GM23338 (cell line): ENCODE data around the gene SLC37A4. TPM values are rescaled to one million over a fixed set of nuclear protein-coding genes. Genes with fewer than 3 reads are reported as not detected.
A peak's percentile ranks its signal among the peaks of the same experiment; 100 is the strongest.

Experiments used
- ATAC-seq: fragments of 200-7000 bp; cut with Tn5 transposase; 3 replicates; pipeline ENCODE4 v1.9.1; 2020
- DNase-seq: peaks from one replicate; pipeline ENCODE4 v3.0.0-alpha.2; 2015; ENCODE audit warnings: low spot score
- H2AFZ ChIP-seq: fragments of 200-600 bp; sonication (generic); 2 replicates; pipeline ENCODE4 v1.8.0; 2016; ENCODE audit warnings: antibody characterized with exemption, mild to moderate bottlenecking, moderate library complexity
- H3F3A ChIP-seq: fragments of 200-600 bp; sonication (generic); replicated peaks from 2 replicates; pipeline ENCODE4 v1.8.0; 2017; ENCODE audit warnings: antibody characterized with exemption, mixed run types, low read depth
- H3K27ac ChIP-seq: fragments of 200-600 bp; sonication (generic); 2 replicates; pipeline ENCODE4 v1.6.1; 2016; ENCODE audit warnings: low read depth
- H3K27me3 ChIP-seq: fragments of 200-600 bp; sonication (generic); 2 replicates; pipeline ENCODE4 v1.8.0; 2016; ENCODE audit warnings: mild to moderate bottlenecking, mixed run types, moderate library complexity; ENCODE audit not compliant: insufficient read depth
- H3K36me3 ChIP-seq: fragments of 200-600 bp; sonication (generic); 2 replicates; pipeline ENCODE4 v1.8.0; 2016; ENCODE audit warnings: mild to moderate bottlenecking; ENCODE audit not compliant: insufficient read depth
- H3K4me1 ChIP-seq: fragments of 200-600 bp; sonication (generic); 2 replicates; pipeline ENCODE4 v1.8.0; 2016; ENCODE audit warnings: mild to moderate bottlenecking, moderate library complexity; ENCODE audit not compliant: insufficient read depth
- H3K4me2 ChIP-seq: fragments of 200-600 bp; sonication (generic); 2 replicates; pipeline ENCODE4 v1.7.1; 2017; ENCODE audit warnings: mixed run types
- H3K4me3 ChIP-seq: fragments of 200-600 bp; sonication (generic); 2 replicates; pipeline ENCODE4 v1.6.1; 2016; ENCODE audit warnings: mixed run types
- H3K79me2 ChIP-seq: fragments of 200-600 bp; sonication (generic); replicated peaks from 2 replicates; pipeline ENCODE4 v1.8.0; 2017; ENCODE audit warnings: mild to moderate bottlenecking; ENCODE audit not compliant: insufficient read depth
- H3K9me2 ChIP-seq: fragments of 200-600 bp; sonication (generic); 2 replicates; pipeline ENCODE4 v1.8.0; 2017; ENCODE audit not compliant: insufficient read depth
- H4K20me1 ChIP-seq: fragments of 200-600 bp; sonication (generic); replicated peaks from 2 replicates; pipeline ENCODE4 v1.8.0; 2017; ENCODE audit warnings: mild to moderate bottlenecking; ENCODE audit not compliant: insufficient read depth
- H3K27ac Mint-ChIP-seq: 2 replicates; pipeline ENCODE4 v1.8.0; 2020; ENCODE audit warnings: inconsistent platforms, mild to moderate bottlenecking, moderate library complexity, mixed read lengths
- H3K27me3 Mint-ChIP-seq: 3 replicates; pipeline ENCODE4 v1.8.0; 2022; ENCODE audit warnings: low read depth, mild to moderate bottlenecking, moderate library complexity, mixed read lengths, inconsistent platforms; ENCODE audit not compliant: insufficient read depth, poor library complexity
- H3K36me3 Mint-ChIP-seq: 3 replicates; pipeline ENCODE4 v1.8.0; 2021; ENCODE audit warnings: low read depth, mild to moderate bottlenecking, inconsistent platforms, moderate library complexity, mixed read lengths
- H3K4me1 Mint-ChIP-seq: 3 replicates; pipeline ENCODE4 v1.8.0; 2020; ENCODE audit warnings: mild to moderate bottlenecking, inconsistent platforms, mixed read lengths
- H3K4me3 Mint-ChIP-seq: 3 replicates; pipeline ENCODE4 v1.8.0; 2021; ENCODE audit warnings: moderate library complexity, mild to moderate bottlenecking, inconsistent platforms, mixed read lengths
- H3K9me3 Mint-ChIP-seq: 3 replicates; pipeline ENCODE4 v1.8.0; 2020; ENCODE audit warnings: moderate library complexity, mild to moderate bottlenecking, inconsistent platforms, mixed read lengths
- CREB1 ChIP-seq: fragments of 250-450 bp; sonication (Bioruptor Pico); IDR thresholded peaks from 2 replicates; pipeline ENCODE4 v1.5.0; 2020; ENCODE audit warnings: low read depth, mild to moderate bottlenecking, moderate library complexity
- JUNB ChIP-seq: IDR thresholded peaks from one replicate; pipeline ENCODE4 v1.6.1; 2016; ENCODE audit warnings: antibody characterized with exemption; ENCODE audit not compliant: unreplicated experiment
- NANOG ChIP-seq: IDR thresholded peaks from 2 replicates; pipeline ENCODE4 v1.6.1; 2016; ENCODE audit warnings: antibody characterized with exemption, borderline replicate concordance
- POLR2AphosphoS5 ChIP-seq: IDR thresholded peaks from 2 replicates; pipeline ENCODE4 v1.6.1; 2016; ENCODE audit warnings: antibody characterized with exemption, low read depth
- STAT1 ChIP-seq: IDR thresholded peaks from one replicate; pipeline ENCODE4 v1.6.1; 2016; ENCODE audit warnings: antibody characterized with exemption; ENCODE audit not compliant: unreplicated experiment
- ZNF462 ChIP-seq: fragments of 250-450 bp; sonication (Bioruptor Pico); IDR thresholded peaks from 2 replicates; pipeline ENCODE4 v1.5.0; 2020; ENCODE audit warnings: mild to moderate bottlenecking, moderate library complexity
- polyA plus RNA-seq: library from polyadenylated mRNA; unstranded; fragments of >200 nt; fragmentation: Nextera tagmentation; extraction: Ambion mirVana; gene quantifications from 2 replicates; pipeline ENCODE4 v1.2.1, GENCODE V29; 2016
- total RNA-seq: library from RNA; depleted of rRNA; stranded (reverse); fragments of >200 nt; shearing (Covaris generic); gene quantifications from 2 replicates; pipeline ENCODE4 v1.2.3, GENCODE V29; 2014
- TF ChIP-seq, protein P1 (sequence below): IDR thresholded peaks from 2 replicates; pipeline ENCODE4 v1.6.1; 2016; ENCODE audit warnings: antibody characterized with exemption
- TF ChIP-seq, protein P2 (sequence below), 2 experiments: fragments of 200-600 bp in 1 of 2; sonication (generic) in 1 of 2; conservative IDR thresholded peaks; 2 replicates each; pipeline versions ENCODE4 v1.5.1 to v1.6.1; 2016 to 2017; ENCODE audit warnings: antibody characterized with exemption in 2 of 2, low read depth in 2 of 2, mild to moderate bottlenecking in 2 of 2, moderate library complexity in 1 of 2

The SLC37A4 gene
- total and polyA plus RNA-seq, 2 experiments from 2014 or later = 23.4 to 56.4 TPM

GRCh38 chr11:118997627-118998387, 32.9 kb downstream of the SLC37A4 start, which contains the start of gene CENATAC:
Gene CENATAC, plus strand, starts transcription at chr11:118998138. Its CDS starts 60 bp downstream, at chr11:118998198.
- TF ChIP-seq JUNB (no peak), POLR2AphosphoS5 (peak; percentile 98), CREB1 (CRISPR knock-in tag) (0 out of 2 replicates have a peak, but pooled peaks have one; percentile 54)
- TF ChIP-seq, protein P1, sequence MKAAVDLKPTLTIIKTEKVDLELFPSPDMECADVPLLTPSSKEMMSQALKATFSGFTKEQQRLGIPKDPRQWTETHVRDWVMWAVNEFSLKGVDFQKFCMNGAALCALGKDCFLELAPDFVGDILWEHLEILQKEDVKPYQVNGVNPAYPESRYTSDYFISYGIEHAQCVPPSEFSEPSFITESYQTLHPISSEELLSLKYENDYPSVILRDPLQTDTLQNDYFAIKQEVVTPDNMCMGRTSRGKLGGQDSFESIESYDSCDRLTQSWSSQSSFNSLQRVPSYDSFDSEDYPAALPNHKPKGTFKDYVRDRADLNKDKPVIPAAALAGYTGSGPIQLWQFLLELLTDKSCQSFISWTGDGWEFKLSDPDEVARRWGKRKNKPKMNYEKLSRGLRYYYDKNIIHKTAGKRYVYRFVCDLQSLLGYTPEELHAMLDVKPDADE = peak; percentile 49; the same call in 1 of the 2 replicates
- H3K27me3 Mint-ChIP-seq = peaks cover 4% of the 10 kb centered on the region
- Histone ChIP-seq H3K4me3 (peak within 1 kb of the TSS; percentile 98), H3K4me2 (peak within 1 kb of the TSS; percentile 97), H4K20me1 (0 out of 2 replicates have a peak, but pooled peaks cover 8% of the 10 kb centered on the region), H3K27me3 (no peaks in the 10 kb centered on the region), H3K4me1 (peaks cover 16% of the 10 kb centered on the region; the same call in 1 of the 2 replicates), H3F3A (0 out of 2 replicates have a peak, but pooled peaks cover 5% of the 10 kb centered on the region), H3K79me2 (peaks cover 58% of the 10 kb centered on the region), H3K9me2 (0 out of 2 replicates have a peak, but pooled peaks cover 4% of the 10 kb centered on the region), H2AFZ (peak within 1 kb of the TSS; percentile 97), H3K27ac (peak within 1 kb of the TSS; percentile 75), H3K36me3 (peaks cover 22% of the 10 kb centered on the region)
- peak within 1 kb of the TSS; percentile 98 for H3K27ac Mint-ChIP-seq
- DNase-seq = peak; percentile 97
- peak; percentile 93 for ATAC-seq
- peaks cover 21% of the 10 kb centered on the region for H3K4me1 Mint-ChIP-seq
- H3K4me3 Mint-ChIP-seq = peak within 1 kb of the TSS; percentile 100
- peaks cover 9% of the 10 kb centered on the region for H3K9me3 Mint-ChIP-seq
- H3K36me3 Mint-ChIP-seq = peaks cover 66% of the 10 kb centered on the region

GRCh38 chr11:118996926-118997626, 33.6 kb downstream of the SLC37A4 start:
- peaks cover 16% of the 10 kb centered on the region; the same call in 1 of the 2 replicates for H3K4me1 ChIP-seq
- 0 out of 2 replicates have a peak, but pooled peaks cover 4% of the 10 kb centered on the region for H3K9me2 ChIP-seq
- H3K27me3 ChIP-seq = no peaks in the 10 kb centered on the region
- 0 out of 2 replicates have a peak, but pooled peaks cover 8% of the 10 kb centered on the region for H4K20me1 ChIP-seq
- ATAC-seq = peak; percentile 19
- peak overlapping the region; percentile 97 for H3K4me2 ChIP-seq
- peak overlapping the region; percentile 75; the same call in 1 of the 2 replicates for H3K27ac ChIP-seq
- TF ChIP-seq, protein P2, sequence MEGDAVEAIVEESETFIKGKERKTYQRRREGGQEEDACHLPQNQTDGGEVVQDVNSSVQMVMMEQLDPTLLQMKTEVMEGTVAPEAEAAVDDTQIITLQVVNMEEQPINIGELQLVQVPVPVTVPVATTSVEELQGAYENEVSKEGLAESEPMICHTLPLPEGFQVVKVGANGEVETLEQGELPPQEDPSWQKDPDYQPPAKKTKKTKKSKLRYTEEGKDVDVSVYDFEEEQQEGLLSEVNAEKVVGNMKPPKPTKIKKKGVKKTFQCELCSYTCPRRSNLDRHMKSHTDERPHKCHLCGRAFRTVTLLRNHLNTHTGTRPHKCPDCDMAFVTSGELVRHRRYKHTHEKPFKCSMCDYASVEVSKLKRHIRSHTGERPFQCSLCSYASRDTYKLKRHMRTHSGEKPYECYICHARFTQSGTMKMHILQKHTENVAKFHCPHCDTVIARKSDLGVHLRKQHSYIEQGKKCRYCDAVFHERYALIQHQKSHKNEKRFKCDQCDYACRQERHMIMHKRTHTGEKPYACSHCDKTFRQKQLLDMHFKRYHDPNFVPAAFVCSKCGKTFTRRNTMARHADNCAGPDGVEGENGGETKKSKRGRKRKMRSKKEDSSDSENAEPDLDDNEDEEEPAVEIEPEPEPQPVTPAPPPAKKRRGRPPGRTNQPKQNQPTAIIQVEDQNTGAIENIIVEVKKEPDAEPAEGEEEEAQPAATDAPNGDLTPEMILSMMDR (conservative IDR thresholded peaks at IDR 0.05; ENCODE audit: low read depth in 2 of 2) = peak in 1 of 2 experiments; percentile 37; a peak in 2 of 4 replicates
- TF ChIP-seq NANOG = no peak
- TF ChIP-seq STAT1 = no peak
- TF ChIP-seq ZNF462 (CRISPR knock-in tag) = no peak
- no peak for TF ChIP-seq JUNB
- H3K4me3 ChIP-seq = peak overlapping the region; percentile 98
- Mint-ChIP-seq H3K4me1 (peaks cover 21% of the 10 kb centered on the region), H3K4me3 (peak overlapping the region; percentile 100), H3K27me3 (peaks cover 4% of the 10 kb centered on the region), H3K27ac (peak overlapping the region; percentile 92; the same call in 1 of the 2 replicates), H3K9me3 (peaks cover 15% of the 10 kb centered on the region), H3K36me3 (peaks cover 66% of the 10 kb centered on the region)
- peaks cover 58% of the 10 kb centered on the region for H3K79me2 ChIP-seq
- peak overlapping the region; percentile 97; the same call in 1 of the 2 replicates for H2AFZ ChIP-seq
- DNase-seq = peak; percentile 63
- H3K36me3 ChIP-seq = peaks cover 22% of the 10 kb centered on the region
- 0 out of 2 replicates have a peak, but pooled peaks cover 5% of the 10 kb centered on the region for H3F3A ChIP-seq
